ENCODE results near the gene CMTM1. TPM values are rescaled to one million over a fixed set of nuclear protein-coding genes. Genes with fewer than 3 reads are reported as not detected.

The CMTM1 gene
- total and polyA plus RNA-seq, 2 experiments from 2014 or later, result 1.4 to 1.8 TPM

- no peaks in the 10 kb centered on the region for H3K27me3 ChIP-seq
- no peaks in the 10 kb centered on the region for H4K20me1 ChIP-seq (ENCODE audit: insufficient read depth, poor library complexity, severe bottlenecking)
- 94% methylated on average over 9 of the region's 9 CpGs for WGBS (ENCODE audit: low lambda C conversion rate, missing lambda C conversion rate)
- no peaks in the 10 kb centered on the region for H3K79me2 ChIP-seq
- H3K27ac ChIP-seq, result no peak overlapping the region
- TF ChIP-seq, protein P1, sequence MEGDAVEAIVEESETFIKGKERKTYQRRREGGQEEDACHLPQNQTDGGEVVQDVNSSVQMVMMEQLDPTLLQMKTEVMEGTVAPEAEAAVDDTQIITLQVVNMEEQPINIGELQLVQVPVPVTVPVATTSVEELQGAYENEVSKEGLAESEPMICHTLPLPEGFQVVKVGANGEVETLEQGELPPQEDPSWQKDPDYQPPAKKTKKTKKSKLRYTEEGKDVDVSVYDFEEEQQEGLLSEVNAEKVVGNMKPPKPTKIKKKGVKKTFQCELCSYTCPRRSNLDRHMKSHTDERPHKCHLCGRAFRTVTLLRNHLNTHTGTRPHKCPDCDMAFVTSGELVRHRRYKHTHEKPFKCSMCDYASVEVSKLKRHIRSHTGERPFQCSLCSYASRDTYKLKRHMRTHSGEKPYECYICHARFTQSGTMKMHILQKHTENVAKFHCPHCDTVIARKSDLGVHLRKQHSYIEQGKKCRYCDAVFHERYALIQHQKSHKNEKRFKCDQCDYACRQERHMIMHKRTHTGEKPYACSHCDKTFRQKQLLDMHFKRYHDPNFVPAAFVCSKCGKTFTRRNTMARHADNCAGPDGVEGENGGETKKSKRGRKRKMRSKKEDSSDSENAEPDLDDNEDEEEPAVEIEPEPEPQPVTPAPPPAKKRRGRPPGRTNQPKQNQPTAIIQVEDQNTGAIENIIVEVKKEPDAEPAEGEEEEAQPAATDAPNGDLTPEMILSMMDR (IDR thresholded peaks at IDR 0.05; ENCODE audit: poor library complexity), result no peak
- no peak for TF ChIP-seq EZH2 (IDR thresholded peaks at IDR 0.05; ENCODE audit: borderline replicate concordance)
- no peak for TF ChIP-seq EZH2phosphoT487 (IDR thresholded peaks at IDR 0.05; ENCODE audit: low read depth, severe bottlenecking, unreplicated experiment)
- H3K9me2 ChIP-seq (replicated peaks; ENCODE audit: insufficient read depth), result no peaks in the 10 kb centered on the region
- no peaks in the 10 kb centered on the region for H3K36me3 ChIP-seq (replicated peaks; ENCODE audit: insufficient read depth, low read depth)
- no peak overlapping the region for H3K4me2 ChIP-seq
- no peaks in the 10 kb centered on the region for H3K4me1 ChIP-seq (ENCODE audit: insufficient read depth)
- no peak overlapping the region for H2AFZ ChIP-seq
- no peak overlapping the region for H3K4me3 ChIP-seq
- no peak for DNase-seq (ENCODE audit: low spot score)
- H3K9me3 ChIP-seq (ENCODE audit: low read depth), result no peaks in the 10 kb centered on the region
These were observed 42.3 kb upstream of the CMTM1 start for GRCh38 chr16:66523861-66524354.

- no peaks in the 10 kb centered on the region for H4K20me1 ChIP-seq (ENCODE audit: insufficient read depth, poor library complexity, severe bottlenecking)
- no peak for DNase-seq (ENCODE audit: low spot score)
- no peaks in the 10 kb centered on the region for H3K27me3 ChIP-seq
- no peaks in the 10 kb centered on the region for H3K4me1 ChIP-seq (ENCODE audit: insufficient read depth)
- H3K4me3 ChIP-seq, result no peak overlapping the region
- no peak overlapping the region for H2AFZ ChIP-seq
- no peaks in the 10 kb centered on the region for H3K9me2 ChIP-seq (replicated peaks; ENCODE audit: insufficient read depth)
- H3K79me2 ChIP-seq, result no peaks in the 10 kb centered on the region
- TF ChIP-seq EZH2 (IDR thresholded peaks at IDR 0.05; ENCODE audit: borderline replicate concordance) (no peak), EZH2phosphoT487 (IDR thresholded peaks at IDR 0.05; ENCODE audit: low read depth, severe bottlenecking, unreplicated experiment) (no peak)
- TF ChIP-seq, protein P1 (IDR thresholded peaks at IDR 0.05; ENCODE audit: poor library complexity), result no peak
- no peaks in the 10 kb centered on the region for H3K36me3 ChIP-seq (replicated peaks; ENCODE audit: insufficient read depth, low read depth)
- no peak overlapping the region for H3K27ac ChIP-seq
- H3K9me3 ChIP-seq (ENCODE audit: low read depth), result no peaks in the 10 kb centered on the region
- no peak overlapping the region for H3K4me2 ChIP-seq
- 85% methylated on average over 6 of the region's 6 CpGs for WGBS (ENCODE audit: low lambda C conversion rate, missing lambda C conversion rate)
These were observed 41.6 kb upstream of the CMTM1 start for GRCh38 chr16:66524601-66525164.

- Histone ChIP-seq H3K4me3 (no peak overlapping the region), H2AFZ (no peak overlapping the region), H3K27me3 (no peaks in the 10 kb centered on the region), H3K27ac (no peak overlapping the region), H4K20me1 (ENCODE audit: insufficient read depth, poor library complexity, severe bottlenecking) (no peaks in the 10 kb centered on the region), H3K9me3 (ENCODE audit: low read depth) (no peaks in the 10 kb centered on the region), H3K9me2 (replicated peaks; ENCODE audit: insufficient read depth) (no peaks in the 10 kb centered on the region), H3K4me1 (ENCODE audit: insufficient read depth) (no peaks in the 10 kb centered on the region), H3K36me3 (replicated peaks; ENCODE audit: insufficient read depth, low read depth) (no peaks in the 10 kb centered on the region), H3K4me2 (no peak overlapping the region), H3K79me2 (no peaks in the 10 kb centered on the region)
- 98% methylated on average over 9 of the region's 9 CpGs for WGBS (ENCODE audit: low lambda C conversion rate, missing lambda C conversion rate)
- TF ChIP-seq, protein P1 (IDR thresholded peaks at IDR 0.05; ENCODE audit: poor library complexity), result no peak
- TF ChIP-seq EZH2phosphoT487 (IDR thresholded peaks at IDR 0.05; ENCODE audit: low read depth, severe bottlenecking, unreplicated experiment) (no peak), EZH2 (IDR thresholded peaks at IDR 0.05; ENCODE audit: borderline replicate concordance) (no peak)
- no peak for DNase-seq (ENCODE audit: low spot score)
These were observed 40.7 kb upstream of the CMTM1 start for GRCh38 chr16:66525396-66526180.

All from hepatocyte (in vitro differentiated cells).